ENCODE results near the gene RHOJ. TPM values are rescaled to one million over a fixed set of nuclear protein-coding genes. Genes with fewer than 3 reads are reported as not detected.

Gene RHOJ
- total RNA-seq, 1 donor from 2014 or later = not detected

DNA sequence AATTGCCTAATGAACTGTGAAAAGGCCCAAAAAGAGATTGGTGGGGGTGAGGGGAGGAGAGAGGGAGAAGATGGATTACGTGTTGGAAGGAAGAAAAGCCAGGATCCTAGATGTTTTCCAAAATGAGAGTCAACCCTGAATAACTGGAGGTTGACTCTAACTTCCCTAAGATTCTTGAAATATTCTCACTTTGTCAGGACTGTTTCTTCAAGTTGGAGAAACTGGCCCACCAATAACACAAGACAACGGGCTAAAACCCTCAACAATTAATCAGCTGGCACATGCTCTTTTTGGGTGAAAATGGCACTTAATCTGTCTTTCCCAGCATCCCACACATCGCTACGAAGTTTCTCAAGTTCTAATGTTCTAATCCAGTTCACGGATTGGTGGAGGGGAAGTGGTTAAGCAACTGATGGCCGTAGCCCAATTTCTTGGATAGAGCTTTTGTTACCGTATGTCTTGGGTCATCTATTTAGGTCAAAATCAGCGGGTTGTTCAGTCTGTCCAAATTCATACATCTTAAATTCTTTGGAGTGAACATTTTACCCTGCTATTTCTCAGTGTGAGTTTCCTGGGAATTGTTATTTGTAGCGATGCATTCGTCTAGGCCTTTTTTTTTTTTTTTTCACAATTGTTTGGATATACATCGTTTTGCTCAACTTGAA lies 65.5 kb downstream of the RHOJ start:
- DNase-seq (ENCODE audit: low read depth) (no peak), FAIRE-seq (no peak)
- no peaks in the 10 kb centered on the region for H3K27me3 ChIP-seq (ENCODE audit: control insufficient read depth, insufficient read depth, low read length)
- H3K4me3 ChIP-seq (ENCODE audit: low read depth, low read length) = no peak overlapping the region
- no peaks in the 10 kb centered on the region for H3K36me3 ChIP-seq (ENCODE audit: control insufficient read depth, insufficient read depth, low read length)
- TF ChIP-seq CTCF (IDR thresholded peaks at IDR 0.05; ENCODE audit: insufficient read depth, low read length, severe bottlenecking) = no peak

DNA sequence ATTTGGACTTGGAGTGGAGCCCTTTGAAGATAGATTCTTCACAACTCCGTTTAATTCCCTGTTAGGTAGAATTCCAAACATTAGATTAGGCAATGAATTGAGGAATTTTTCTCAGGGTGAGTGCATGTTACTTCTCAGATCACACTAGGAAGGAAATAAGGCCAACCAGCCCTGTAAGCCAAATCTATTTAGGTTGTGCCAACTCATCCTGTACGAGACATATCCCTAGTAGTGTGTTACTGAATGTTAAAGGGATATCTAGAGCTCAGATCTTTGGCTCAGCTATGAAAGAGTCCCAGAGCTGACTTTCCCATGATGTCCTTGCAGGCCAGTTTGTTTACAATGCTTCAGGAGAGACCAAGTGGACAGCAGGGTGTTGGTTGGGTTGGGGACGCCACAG lies 68.9 kb downstream of the RHOJ start:
- no peaks in the 10 kb centered on the region for H3K27me3 ChIP-seq (ENCODE audit: control insufficient read depth, insufficient read depth, low read length)
- no peak for FAIRE-seq
- TF ChIP-seq CTCF (IDR thresholded peaks at IDR 0.05; ENCODE audit: insufficient read depth, low read length, severe bottlenecking) = no peak
- DNase-seq (ENCODE audit: low read depth) = no peak
- no peaks in the 10 kb centered on the region for H3K36me3 ChIP-seq (ENCODE audit: control insufficient read depth, insufficient read depth, low read length)
- no peak overlapping the region for H3K4me3 ChIP-seq (ENCODE audit: low read depth, low read length)

- FAIRE-seq (no peak), DNase-seq (ENCODE audit: low read depth) (no peak)
- H3K27me3 ChIP-seq (ENCODE audit: control insufficient read depth, insufficient read depth, low read length) = no peaks in the 10 kb centered on the region
- no peaks in the 10 kb centered on the region for H3K36me3 ChIP-seq (ENCODE audit: control insufficient read depth, insufficient read depth, low read length)
- no peak for TF ChIP-seq CTCF (IDR thresholded peaks at IDR 0.05; ENCODE audit: insufficient read depth, low read length, severe bottlenecking)
- no peak overlapping the region for H3K4me3 ChIP-seq (ENCODE audit: low read depth, low read length)
These were observed 69.7 kb downstream of the RHOJ start for GRCh38 chr14:63273717-63274655.

DNA sequence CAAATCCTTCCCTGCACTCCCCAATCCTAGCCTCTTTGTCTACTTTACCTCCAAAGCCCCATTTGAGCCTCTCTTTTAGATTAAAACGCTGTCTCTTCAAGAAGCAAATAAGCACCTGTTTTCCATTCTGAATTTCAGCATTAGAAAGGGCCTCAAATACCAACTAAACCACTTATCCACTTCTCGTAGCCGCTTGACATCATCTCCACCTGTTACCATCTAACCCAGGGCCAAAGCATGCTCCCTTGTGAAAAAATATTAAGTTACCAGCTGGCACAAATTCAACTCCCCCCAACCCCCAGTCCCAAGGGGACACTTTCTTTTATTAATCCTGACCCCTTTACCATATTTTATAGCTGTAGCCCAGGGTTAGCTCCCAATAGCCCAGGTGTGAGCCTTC lies 71.4 kb downstream of the RHOJ start:
- H3K36me3 ChIP-seq (ENCODE audit: control insufficient read depth, insufficient read depth, low read length) = no peaks in the 10 kb centered on the region

GRCh38 chr14:63276016-63276415 lies 71.8 kb downstream of the RHOJ start:
- Histone ChIP-seq H3K4me3 (ENCODE audit: low read depth, low read length) (no peak overlapping the region), H3K36me3 (ENCODE audit: control insufficient read depth, insufficient read depth, low read length) (no peaks in the 10 kb centered on the region), H3K27me3 (ENCODE audit: control insufficient read depth, insufficient read depth, low read length) (peaks cover 2% of the 10 kb centered on the region)
- no peak for TF ChIP-seq CTCF (IDR thresholded peaks at IDR 0.05; ENCODE audit: insufficient read depth, low read length, severe bottlenecking)
- FAIRE-seq = no peak
- no peak for DNase-seq (ENCODE audit: low read depth)

More for the DNA sequence above, 71.4 kb downstream of the RHOJ start:
- DNase-seq (ENCODE audit: low read depth) (no peak), FAIRE-seq (no peak)
- H3K4me3 ChIP-seq (ENCODE audit: low read depth, low read length) = no peak overlapping the region
- no peak for TF ChIP-seq CTCF (IDR thresholded peaks at IDR 0.05; ENCODE audit: insufficient read depth, low read length, severe bottlenecking)
- H3K27me3 ChIP-seq (ENCODE audit: control insufficient read depth, insufficient read depth, low read length) = no peaks in the 10 kb centered on the region

All from bronchial epithelial cell (primary cell).